Activated T-helper 2 cell treated with anti-CD3 and anti-CD28 coated beads, Interferon-gamma antibody, Interleukin-2, Interleukin-4, amounts not matched to agents 10 μg/mL and 5 μg/mL and 100 μg/mL, durations not matched to agents 14 hours and 24 hours and 36 hours (primary cell): Measurements from ENCODE around the gene FBLN2. TPM values are rescaled to one million over a fixed set of nuclear protein-coding genes. Genes with fewer than 3 reads are reported as not detected.

Experiments
- DNase-seq: peaks from one replicate; pipeline ENCODE4 v3.0.0; 2021; ENCODE audit warnings: low spot score
- H3K27ac Mint-ChIP-seq: one replicate; pipeline ENCODE4 v1.8.0; 2021; ENCODE audit warnings: mixed read lengths
- H3K27me3 Mint-ChIP-seq: one replicate; pipeline ENCODE4 v1.8.0; 2021; ENCODE audit warnings: low read depth, mixed read lengths
- H3K36me3 Mint-ChIP-seq: one replicate; pipeline ENCODE4 v1.8.0; 2021; ENCODE audit warnings: low read depth, mixed read lengths
- H3K4me1 Mint-ChIP-seq: one replicate; pipeline ENCODE4 v1.8.0; 2021; ENCODE audit warnings: low read depth, mixed read lengths
- H3K4me3 Mint-ChIP-seq: one replicate; pipeline ENCODE4 v1.8.0; 2021; ENCODE audit warnings: low read depth, mild to moderate bottlenecking, moderate library complexity, mixed read lengths
- H3K9me3 Mint-ChIP-seq: one replicate; pipeline ENCODE4 v1.8.0; 2021; ENCODE audit warnings: mixed read lengths
- intact Hi-C: fragments of 100-400 bp; cut with micrococcal nuclease; formaldehyde crosslinking; loops from one replicate; pipeline ENCODE4 v1.15.1; 2023
- total RNA-seq: library from RNA; stranded (reverse); gene quantifications from 2 replicates; pipeline ENCODE4 v1.2.3, GENCODE V29; 2022

Gene FBLN2
- total RNA-seq, 1 donor from 2014 or later = not detected

DNA sequence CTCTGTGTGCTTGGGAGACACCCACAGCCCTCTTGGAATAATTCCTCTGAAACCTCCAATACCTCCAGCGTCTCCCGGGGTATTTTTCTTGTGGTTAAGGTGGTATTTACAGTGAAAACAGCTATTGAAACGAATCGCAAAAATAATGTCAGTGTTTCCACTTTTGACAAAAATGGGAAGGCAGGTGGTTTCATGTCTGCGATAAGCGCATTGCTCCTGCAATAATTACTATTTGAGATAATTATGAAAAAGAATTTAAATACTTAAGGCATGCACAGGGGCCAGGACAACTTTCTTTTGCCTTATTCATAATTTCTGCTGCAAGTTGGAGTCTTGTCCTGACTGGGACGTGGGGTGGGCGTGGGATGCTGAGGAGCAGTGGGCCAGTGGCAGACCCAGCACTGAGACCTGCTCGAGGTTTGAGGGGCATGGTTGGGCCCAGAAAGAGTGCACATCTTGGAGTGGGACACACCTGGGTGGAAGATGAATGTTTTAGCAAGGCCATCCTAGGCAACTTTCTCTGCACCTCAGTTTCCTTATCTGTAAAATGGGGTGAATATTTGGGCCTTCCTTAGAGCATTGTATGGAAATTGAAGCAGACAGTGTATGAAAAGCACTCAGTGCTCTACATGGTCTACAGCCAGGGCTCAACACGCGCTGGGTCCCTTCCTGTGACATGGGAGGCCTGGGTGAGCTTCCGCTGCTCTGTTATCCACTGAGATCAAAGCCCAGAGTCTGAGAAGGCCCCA lies 110.5 kb downstream of the FBLN2 start:
- intact Hi-C loops = loop anchor here (10.0 kb wide), 1 partner anchor 565 kb away; no protein-coding TSS in a partner anchor
- peaks cover 21% of the 10 kb centered on the region for H3K27me3 Mint-ChIP-seq
- no peaks in the 10 kb centered on the region for H3K36me3 Mint-ChIP-seq
- no peak overlapping the region for H3K27ac Mint-ChIP-seq
- no peak overlapping the region for H3K4me3 Mint-ChIP-seq
- no peaks in the 10 kb centered on the region for H3K4me1 Mint-ChIP-seq
- no peak for DNase-seq
- no peaks in the 10 kb centered on the region for H3K9me3 Mint-ChIP-seq

DNA sequence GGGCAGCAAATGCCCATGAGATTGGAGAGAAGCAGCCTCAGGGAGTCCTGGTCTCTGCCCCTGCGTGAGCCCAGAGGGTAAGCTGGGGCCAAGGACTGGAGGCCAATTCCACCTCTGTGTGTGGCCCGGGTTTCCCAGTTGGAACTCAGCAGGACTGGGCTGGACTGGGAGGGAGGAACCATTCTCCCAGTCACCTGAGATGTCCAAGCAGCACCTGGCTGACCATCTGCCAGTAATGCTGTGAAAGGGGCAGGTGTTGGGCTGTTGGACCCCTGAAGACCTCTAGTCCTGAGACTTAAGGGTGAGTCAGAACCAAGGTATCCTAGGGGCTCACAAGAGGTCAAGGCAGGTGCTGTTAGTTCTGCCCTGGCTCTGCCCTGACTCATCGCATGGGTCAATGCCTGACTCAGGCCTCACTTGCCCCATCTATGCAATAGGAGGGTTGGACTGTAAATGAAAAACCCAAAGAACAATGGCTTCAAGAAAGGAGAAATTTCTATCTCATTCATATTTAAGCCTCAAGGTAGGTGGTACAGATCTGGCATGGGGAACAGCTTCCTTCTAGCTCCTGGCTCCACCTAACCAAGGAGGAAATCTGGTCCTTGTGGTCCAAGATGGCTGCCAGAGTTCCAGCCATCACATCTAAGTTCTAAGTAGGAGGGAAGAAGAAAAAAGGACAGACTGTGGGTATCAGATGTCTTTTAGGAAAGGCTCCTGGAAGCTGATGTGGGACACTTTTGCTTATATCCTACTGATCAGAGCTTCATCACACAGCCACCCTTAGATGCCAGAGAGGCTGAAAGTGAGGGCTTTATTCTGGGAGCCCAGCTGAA lies 111.3 kb downstream of the FBLN2 start:
- H3K4me3 Mint-ChIP-seq = no peak overlapping the region
- no peaks in the 10 kb centered on the region for H3K9me3 Mint-ChIP-seq
- H3K27me3 Mint-ChIP-seq = peaks cover 18% of the 10 kb centered on the region
- no peak for DNase-seq
- H3K27ac Mint-ChIP-seq = no peak overlapping the region
- no peaks in the 10 kb centered on the region for H3K4me1 Mint-ChIP-seq
- intact Hi-C loops = no loop called here
- no peaks in the 10 kb centered on the region for H3K36me3 Mint-ChIP-seq

DNA sequence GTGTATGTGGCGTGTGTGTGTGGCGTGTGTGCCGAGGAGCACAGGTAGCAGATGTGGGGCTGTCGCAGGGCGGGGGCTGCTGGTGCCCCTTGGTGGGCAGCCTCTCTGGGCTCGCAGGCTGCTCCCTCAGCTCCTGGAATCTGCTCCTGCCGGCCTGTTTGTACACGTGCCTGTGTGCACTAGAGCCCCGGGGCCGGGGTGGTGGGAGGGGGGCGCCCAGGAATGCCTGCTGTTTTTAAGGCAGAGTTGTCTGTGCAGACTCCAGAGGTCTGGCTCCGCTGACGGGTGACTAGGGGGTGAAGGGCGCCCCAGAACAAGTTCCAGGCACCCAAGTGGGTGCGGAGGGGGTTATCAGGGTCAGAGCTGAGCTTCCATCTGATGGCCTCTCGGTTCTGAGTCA lies 112.2 kb downstream of the FBLN2 start:
- Mint-ChIP-seq H3K4me3 (no peak overlapping the region), H3K36me3 (no peaks in the 10 kb centered on the region), H3K27ac (no peak overlapping the region), H3K4me1 (no peaks in the 10 kb centered on the region), H3K9me3 (no peaks in the 10 kb centered on the region), H3K27me3 (peaks cover 11% of the 10 kb centered on the region)
- intact Hi-C loops = no loop called here
- no peak for DNase-seq

DNA sequence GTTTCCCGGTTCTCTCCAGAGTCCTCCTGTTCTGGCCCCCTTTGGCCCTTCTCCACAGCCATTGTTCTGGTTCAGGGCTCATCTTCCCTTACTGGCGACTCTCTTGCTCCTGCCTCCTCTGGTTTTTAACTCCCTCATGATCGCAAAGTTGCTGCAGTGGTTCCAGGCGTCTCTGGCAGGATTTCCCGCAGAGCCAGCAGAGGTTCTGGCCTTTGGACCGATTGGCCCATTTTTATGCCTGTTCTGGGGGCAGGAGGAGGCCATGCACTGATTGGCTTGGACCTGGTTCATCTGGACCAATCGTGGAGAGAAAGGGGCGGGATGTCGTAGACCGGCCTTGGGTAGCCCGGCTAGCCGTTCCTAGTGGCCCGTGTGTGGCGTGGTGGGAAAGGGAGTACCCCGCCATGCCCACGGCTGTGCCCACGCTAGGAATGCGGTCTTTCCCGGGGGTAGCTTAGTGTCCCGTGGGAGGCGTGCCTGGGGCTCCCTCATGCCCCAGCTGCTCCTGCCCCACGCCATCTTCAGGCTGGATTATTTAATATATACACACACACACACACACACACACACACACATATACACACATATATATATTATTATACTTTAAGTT lies 113.4 kb downstream of the FBLN2 start:
- no peak for DNase-seq
- Mint-ChIP-seq H3K4me3 (no peak overlapping the region), H3K27me3 (peaks cover 2% of the 10 kb centered on the region), H3K4me1 (no peaks in the 10 kb centered on the region), H3K36me3 (no peaks in the 10 kb centered on the region), H3K9me3 (no peaks in the 10 kb centered on the region), H3K27ac (no peak overlapping the region)
- intact Hi-C loops = no loop called here

DNA sequence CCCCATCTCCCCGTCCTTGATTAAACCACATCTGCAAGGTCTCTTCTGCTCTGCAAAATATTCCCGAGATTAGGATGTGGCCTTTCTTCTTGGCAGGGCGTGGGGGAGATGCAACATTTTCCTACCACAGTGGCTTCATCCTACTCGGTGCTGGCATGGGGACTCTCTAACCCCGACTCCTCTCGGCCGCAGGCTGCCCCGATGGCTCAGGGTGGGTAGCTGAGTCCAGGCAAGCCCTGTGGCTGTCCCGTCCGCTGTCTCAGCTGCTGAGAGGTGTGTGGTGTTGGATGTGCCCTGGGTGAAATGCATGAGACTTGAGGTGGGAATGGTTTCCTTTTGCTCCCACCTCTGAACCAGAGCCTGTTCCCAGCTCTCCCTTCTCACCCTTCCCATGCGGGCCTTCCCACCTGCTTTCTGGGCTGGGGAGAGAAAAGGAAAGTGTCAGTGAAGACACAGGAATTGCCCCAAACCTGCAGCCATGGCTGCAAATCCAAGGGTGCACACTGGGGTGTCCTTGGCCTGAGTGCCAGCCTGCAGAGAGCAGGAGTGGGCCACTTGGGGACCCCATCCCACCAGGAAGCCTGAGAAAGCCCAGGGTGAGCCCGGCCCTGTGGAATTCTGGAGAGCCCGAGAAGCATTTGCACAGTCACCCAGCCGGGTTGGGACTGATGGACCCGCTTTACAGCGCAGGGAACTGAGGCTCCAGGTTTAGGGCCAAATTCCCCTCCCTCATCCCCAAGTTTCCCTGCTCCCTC lies 115.0 kb downstream of the FBLN2 start:
- Mint-ChIP-seq H3K27me3 (no peaks in the 10 kb centered on the region), H3K36me3 (no peaks in the 10 kb centered on the region), H3K4me3 (no peak overlapping the region), H3K9me3 (no peaks in the 10 kb centered on the region), H3K4me1 (no peaks in the 10 kb centered on the region), H3K27ac (no peak overlapping the region)
- no peak for DNase-seq
- intact Hi-C loops = no loop called here

DNA sequence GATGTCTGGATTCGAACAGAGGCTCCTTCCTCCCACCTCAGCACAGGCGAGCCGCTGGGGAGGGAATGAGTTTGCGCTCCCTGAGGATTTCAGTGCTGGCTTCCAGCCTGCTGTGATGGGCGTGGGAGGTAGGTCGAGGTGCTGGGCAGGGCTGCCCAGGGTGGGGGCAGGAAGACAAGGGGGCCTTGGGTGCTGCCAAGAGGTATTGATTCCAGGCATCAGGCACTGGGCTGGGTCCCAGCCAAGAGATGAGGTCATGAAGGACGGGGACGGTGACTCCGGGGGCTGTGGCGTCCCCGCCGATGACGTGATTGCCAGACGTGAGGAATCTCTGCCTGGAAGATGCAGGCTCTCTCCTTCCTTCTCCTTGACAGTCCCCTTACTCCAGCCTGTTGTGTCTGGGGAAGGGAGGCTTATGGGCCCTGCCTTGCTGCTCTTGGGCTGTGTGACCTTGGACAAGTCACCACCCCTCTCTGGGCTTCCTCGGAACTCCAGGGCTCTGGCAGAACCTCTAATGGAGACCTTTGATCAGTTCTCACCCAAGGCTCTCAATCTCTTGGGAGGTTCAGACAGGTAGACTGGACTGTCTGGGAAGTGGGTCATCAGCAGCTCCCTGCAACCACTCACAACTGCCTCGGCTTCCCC lies 116.8 kb downstream of the FBLN2 start:
- no peak overlapping the region for H3K4me3 Mint-ChIP-seq
- intact Hi-C loops = no loop called here
- H3K4me1 Mint-ChIP-seq = no peaks in the 10 kb centered on the region
- H3K27me3 Mint-ChIP-seq = no peaks in the 10 kb centered on the region
- no peaks in the 10 kb centered on the region for H3K36me3 Mint-ChIP-seq
- no peaks in the 10 kb centered on the region for H3K9me3 Mint-ChIP-seq
- no peak overlapping the region for H3K27ac Mint-ChIP-seq
- DNase-seq = no peak

DNA sequence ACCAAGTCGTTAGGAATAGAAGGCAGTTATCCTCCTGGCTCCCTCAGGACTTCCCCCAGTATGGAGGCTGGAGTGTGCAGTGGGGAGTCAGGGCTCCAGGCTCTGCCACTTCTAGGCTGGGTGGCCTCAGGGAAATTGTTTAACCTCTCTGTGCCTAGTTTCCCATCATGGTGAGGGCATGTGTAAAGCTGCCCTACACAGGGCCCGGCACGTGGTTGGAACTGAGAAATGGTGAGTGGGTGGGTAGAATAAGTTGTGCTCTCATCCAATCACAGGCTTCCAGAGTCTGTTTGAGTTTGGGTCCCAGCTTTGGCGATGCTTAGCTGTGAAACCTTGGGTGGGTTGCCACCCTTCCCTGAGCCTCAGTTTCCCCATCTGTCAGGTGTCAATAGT lies 117.3 kb downstream of the FBLN2 start:
- no peaks in the 10 kb centered on the region for H3K27me3 Mint-ChIP-seq
- no peak for DNase-seq
- no peaks in the 10 kb centered on the region for H3K9me3 Mint-ChIP-seq
- H3K4me1 Mint-ChIP-seq = no peaks in the 10 kb centered on the region
- no peak overlapping the region for H3K27ac Mint-ChIP-seq
- no peaks in the 10 kb centered on the region for H3K36me3 Mint-ChIP-seq
- no peak overlapping the region for H3K4me3 Mint-ChIP-seq
- intact Hi-C loops = no loop called here

DNA sequence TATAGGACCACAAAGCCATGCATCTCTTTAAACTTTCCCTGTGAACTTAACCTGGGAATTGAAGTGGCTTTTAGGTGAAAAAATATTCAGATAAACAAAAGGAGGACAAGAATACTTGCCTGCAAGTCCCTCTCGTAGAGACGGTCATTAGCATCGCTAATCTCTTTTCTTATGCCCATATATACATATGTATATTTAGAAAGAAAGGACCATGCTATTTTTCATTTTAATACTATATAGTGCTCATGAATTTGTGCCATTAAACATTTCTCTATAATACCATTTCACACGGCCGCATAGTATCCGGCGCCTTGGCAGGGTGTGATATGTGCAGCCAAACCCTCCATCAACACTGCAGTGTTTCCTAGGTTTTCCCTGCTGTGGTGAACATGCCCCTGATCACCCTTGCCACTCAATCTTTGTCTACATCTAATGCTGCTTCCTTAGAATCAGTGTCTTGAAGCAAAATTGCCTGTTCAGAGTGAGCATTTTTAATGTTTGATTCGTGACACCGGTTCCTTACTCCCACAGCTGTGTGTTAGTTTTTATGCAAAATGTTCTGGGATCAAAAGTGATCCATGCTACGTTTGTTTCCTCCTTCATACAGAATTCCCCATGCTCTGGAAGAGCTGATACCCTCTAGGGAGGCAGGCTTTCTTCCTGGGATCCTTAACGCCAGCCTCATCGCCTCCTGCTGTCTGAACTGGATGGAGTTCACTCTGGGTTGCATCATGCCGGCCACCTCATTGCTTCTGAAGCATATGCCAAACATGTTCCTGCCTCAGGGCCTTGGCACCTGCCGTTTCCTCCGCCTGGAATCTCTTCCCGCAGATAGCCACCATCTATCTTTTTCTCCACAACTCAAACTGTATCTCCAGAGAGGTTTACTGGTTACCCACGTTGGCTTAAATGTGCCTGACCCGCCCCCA lies 118.1 kb downstream of the FBLN2 start:
- intact Hi-C loops = no loop called here
- Mint-ChIP-seq H3K9me3 (no peaks in the 10 kb centered on the region), H3K4me3 (no peak overlapping the region), H3K27ac (no peak overlapping the region), H3K27me3 (no peaks in the 10 kb centered on the region), H3K4me1 (no peaks in the 10 kb centered on the region), H3K36me3 (no peaks in the 10 kb centered on the region)
- DNase-seq = no peak

DNA sequence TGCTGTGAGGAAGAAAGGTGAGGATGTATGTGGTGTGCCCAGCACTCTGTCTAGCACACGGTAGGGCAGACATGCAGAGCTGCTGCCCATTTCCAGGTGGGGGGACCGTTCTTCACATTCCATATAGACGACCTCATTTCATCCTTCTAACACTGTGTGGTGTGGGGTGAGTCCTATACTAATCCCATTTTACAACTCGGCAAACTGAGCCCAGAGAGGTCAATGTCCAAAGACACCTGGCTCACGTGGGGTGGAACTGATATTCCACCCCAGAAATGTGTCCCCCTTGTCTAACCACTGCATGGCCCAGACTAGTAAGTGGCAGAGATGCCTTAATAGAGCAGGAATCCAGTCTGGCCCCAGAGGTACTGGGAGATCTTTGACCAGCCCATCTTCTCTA lies 119.2 kb downstream of the FBLN2 start:
- no peak overlapping the region for H3K4me3 Mint-ChIP-seq
- intact Hi-C loops = no loop called here
- H3K4me1 Mint-ChIP-seq = no peaks in the 10 kb centered on the region
- no peaks in the 10 kb centered on the region for H3K27me3 Mint-ChIP-seq
- H3K27ac Mint-ChIP-seq = no peak overlapping the region
- no peaks in the 10 kb centered on the region for H3K36me3 Mint-ChIP-seq
- no peaks in the 10 kb centered on the region for H3K9me3 Mint-ChIP-seq
- DNase-seq = no peak

DNA sequence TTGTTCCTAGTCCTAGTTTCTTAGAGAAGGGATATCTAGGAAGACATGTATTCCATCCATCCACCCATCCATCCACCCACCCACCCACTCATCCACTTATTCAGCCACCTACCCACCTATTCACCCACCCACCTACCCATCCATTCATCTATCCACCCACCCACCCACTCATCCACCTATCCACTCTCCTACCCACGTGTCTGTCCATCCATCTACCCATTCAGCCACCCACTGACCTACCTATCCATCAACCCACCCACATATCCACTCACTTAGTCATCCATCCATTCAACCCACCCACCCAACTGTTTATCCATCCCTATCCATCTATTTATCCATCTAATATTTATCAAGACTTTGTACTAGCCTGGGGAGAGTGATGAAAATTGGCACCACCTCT lies 120.5 kb downstream of the FBLN2 start:
- no peak overlapping the region for H3K27ac Mint-ChIP-seq
- no peaks in the 10 kb centered on the region for H3K4me1 Mint-ChIP-seq
- intact Hi-C loops = no loop called here

DNA sequence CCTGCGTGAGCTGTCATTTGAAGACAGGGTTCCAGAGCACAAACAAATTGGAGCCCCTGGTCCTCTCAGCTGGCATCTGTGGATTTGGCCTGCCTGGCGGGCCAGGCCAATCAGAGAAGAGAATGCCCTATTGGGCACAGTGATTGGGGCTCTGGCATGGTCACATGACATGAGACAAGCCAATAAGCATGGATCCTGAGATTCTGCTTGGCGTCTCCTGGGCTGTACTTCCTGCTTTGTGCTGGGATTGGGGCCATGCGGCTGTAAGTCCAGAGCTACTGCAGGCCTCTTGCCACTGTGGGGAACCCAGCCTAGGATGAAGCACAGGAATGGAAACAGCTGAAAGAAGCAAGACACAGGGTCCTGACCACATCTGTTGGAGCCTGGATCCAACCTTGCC lies 121.4 kb downstream of the FBLN2 start:
- H3K36me3 Mint-ChIP-seq = no peaks in the 10 kb centered on the region
- intact Hi-C loops = no loop called here
- no peaks in the 10 kb centered on the region for H3K27me3 Mint-ChIP-seq
- no peaks in the 10 kb centered on the region for H3K4me1 Mint-ChIP-seq
- no peak for DNase-seq
- no peak overlapping the region for H3K27ac Mint-ChIP-seq
- H3K9me3 Mint-ChIP-seq = no peaks in the 10 kb centered on the region
- H3K4me3 Mint-ChIP-seq = no peak overlapping the region

More for the DNA sequence above, 120.5 kb downstream of the FBLN2 start:
- Mint-ChIP-seq H3K27me3 (no peaks in the 10 kb centered on the region), H3K36me3 (no peaks in the 10 kb centered on the region), H3K9me3 (no peaks in the 10 kb centered on the region), H3K4me3 (no peak overlapping the region)
- no peak for DNase-seq
